CD4-positive, alpha-beta T cell treated with Interleukin-4 for 1 hour (primary cell): Measurements from ENCODE around the gene PADI1.
A peak's percentile ranks its signal among the peaks of the same experiment; 100 is the strongest.

Experiments used
- DNase-seq, 2 donors: peaks; one replicate each; pipeline ENCODE4 v3.0.0-alpha.2; 2020 to 2022

PADI1 gene

GRCh38 chr1:17244821-17245740 lies 40.2 kb downstream of the PADI1 start:
- no peak for DNase-seq

GRCh38 chr1:17245816-17246325 lies 40.9 kb downstream of the PADI1 start:
- DNase-seq, result no peak

GRCh38 chr1:17246971-17247370 lies 42.0 kb downstream of the PADI1 start:
- no peak for DNase-seq

- DNase-seq, result no peak
Observed at GRCh38 chr1:17248781-17249180, 43.9 kb downstream of the PADI1 start, which contains the start of gene PADI3. TSS of gene PADI3 (plus strand) at chr1:17249098. CDS start at chr1:17249138, 40 bp downstream.

GRCh38 chr1:17250601-17251000 lies 45.7 kb downstream of the PADI1 start:
- peak in 1 of 2 donors; percentile 50 for DNase-seq

GRCh38 chr1:17251246-17251645 lies 46.3 kb downstream of the PADI1 start:
- no peak for DNase-seq

GRCh38 chr1:17251701-17252376 lies 46.9 kb downstream of the PADI1 start:
- DNase-seq, result no peak

GRCh38 chr1:17255336-17255735 lies 50.4 kb downstream of the PADI1 start:
- DNase-seq, result no peak

- DNase-seq, result no peak
Observed at GRCh38 chr1:17258116-17258757, 53.3 kb downstream of the PADI1 start.

- no peak for DNase-seq
Observed at GRCh38 chr1:17258758-17259130, 53.8 kb downstream of the PADI1 start.

- no peak for DNase-seq
Observed at GRCh38 chr1:17259233-17259873, 54.4 kb downstream of the PADI1 start.

GRCh38 chr1:17260264-17260663 lies 55.3 kb downstream of the PADI1 start:
- DNase-seq, result no peak

GRCh38 chr1:17260738-17261137 lies 55.8 kb downstream of the PADI1 start:
- DNase-seq, result no peak

GRCh38 chr1:17263936-17264335 lies 59.0 kb downstream of the PADI1 start:
- DNase-seq, result no peak

- DNase-seq, result no peak
Observed at GRCh38 chr1:17264470-17264869, 59.5 kb downstream of the PADI1 start.

- no peak for DNase-seq
Observed at GRCh38 chr1:17265162-17265561, 60.2 kb downstream of the PADI1 start.

GRCh38 chr1:17265950-17266349 lies 61.0 kb downstream of the PADI1 start:
- no peak for DNase-seq

- no peak for DNase-seq
Observed at GRCh38 chr1:17270891-17271765, 66.2 kb downstream of the PADI1 start.

- DNase-seq, result no peak
Observed at GRCh38 chr1:17272066-17272465, 67.1 kb downstream of the PADI1 start.

- no peak for DNase-seq
Observed at GRCh38 chr1:17272646-17273045, 67.7 kb downstream of the PADI1 start.

GRCh38 chr1:17273096-17273495 lies 68.2 kb downstream of the PADI1 start:
- no peak for DNase-seq
